ENCODE measurements around the gene TRPV6.

Gene TRPV6

GRCh38 chr7:142859411-142859810 is 26.1 kb downstream of the TRPV6 start:
- TF ChIP-seq, protein P1, sequence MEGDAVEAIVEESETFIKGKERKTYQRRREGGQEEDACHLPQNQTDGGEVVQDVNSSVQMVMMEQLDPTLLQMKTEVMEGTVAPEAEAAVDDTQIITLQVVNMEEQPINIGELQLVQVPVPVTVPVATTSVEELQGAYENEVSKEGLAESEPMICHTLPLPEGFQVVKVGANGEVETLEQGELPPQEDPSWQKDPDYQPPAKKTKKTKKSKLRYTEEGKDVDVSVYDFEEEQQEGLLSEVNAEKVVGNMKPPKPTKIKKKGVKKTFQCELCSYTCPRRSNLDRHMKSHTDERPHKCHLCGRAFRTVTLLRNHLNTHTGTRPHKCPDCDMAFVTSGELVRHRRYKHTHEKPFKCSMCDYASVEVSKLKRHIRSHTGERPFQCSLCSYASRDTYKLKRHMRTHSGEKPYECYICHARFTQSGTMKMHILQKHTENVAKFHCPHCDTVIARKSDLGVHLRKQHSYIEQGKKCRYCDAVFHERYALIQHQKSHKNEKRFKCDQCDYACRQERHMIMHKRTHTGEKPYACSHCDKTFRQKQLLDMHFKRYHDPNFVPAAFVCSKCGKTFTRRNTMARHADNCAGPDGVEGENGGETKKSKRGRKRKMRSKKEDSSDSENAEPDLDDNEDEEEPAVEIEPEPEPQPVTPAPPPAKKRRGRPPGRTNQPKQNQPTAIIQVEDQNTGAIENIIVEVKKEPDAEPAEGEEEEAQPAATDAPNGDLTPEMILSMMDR (IDR thresholded peaks at IDR 0.05): no peak

DNA sequence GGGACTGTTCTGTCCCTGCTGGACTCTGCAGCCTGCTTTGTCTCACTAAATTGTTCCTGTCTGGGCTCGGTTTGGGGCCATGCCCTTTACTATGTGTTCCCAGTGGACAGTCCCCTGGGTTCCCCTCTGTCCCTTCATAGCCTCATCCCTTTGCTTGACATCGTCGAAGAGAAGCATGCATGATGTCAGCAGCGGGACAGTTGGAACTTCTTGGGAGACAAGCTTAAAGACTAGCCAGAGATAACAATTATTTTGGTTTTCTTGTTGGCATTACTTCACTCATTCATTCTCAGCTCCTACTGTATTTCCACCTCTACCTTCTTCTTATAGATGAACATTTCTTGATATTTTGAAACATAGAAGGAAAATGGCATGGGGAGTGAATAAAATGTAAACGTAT is 27.9 kb downstream of the TRPV6 start:
- TF ChIP-seq, protein P1 (IDR thresholded peaks at IDR 0.05): no peak

- TF ChIP-seq, protein P1 (IDR thresholded peaks at IDR 0.05): no peak
Measured at GRCh38 chr7:142856565-142857245, 28.8 kb downstream of the TRPV6 start.

- TF ChIP-seq, protein P1 (IDR thresholded peaks at IDR 0.05): no peak
Measured at GRCh38 chr7:142855756-142856564, 29.6 kb downstream of the TRPV6 start.

DNA sequence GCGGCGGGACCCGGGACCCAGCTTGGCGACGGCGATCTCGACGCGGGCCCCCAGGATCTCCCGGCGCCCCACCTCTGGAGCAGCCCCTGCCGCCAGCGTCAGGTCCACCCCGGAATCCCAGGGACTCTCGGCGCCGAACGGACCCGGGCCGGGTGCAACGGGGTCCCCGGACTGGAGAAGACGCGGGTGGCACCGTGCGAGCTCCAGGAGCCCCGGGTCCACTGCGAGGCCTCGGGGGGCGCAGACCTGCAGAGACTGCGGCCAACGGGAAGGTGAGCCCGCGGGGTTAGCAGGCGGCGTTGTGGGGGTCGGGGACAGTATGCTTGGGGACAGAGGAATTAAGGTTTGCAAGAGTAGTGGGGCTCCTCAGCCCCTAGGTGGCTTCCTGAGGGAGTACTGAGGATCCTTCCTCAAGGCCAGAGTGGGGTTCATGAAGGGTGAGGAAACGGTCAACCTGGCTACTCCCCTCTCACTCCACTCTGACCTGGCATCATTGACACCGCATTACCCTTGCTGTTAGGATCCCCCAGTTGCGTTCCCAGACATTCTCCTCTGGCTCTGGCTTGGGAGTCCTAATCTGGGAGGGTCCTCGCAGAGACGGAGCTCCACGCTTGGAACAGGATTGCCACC is 30.3 kb downstream of the TRPV6 start:
- TF ChIP-seq, protein P1 (IDR thresholded peaks at IDR 0.05): no peak

GRCh38 chr7:142854372-142855113 is 31.0 kb downstream of the TRPV6 start, which contains the start of gene EPHB6:
Gene EPHB6 (plus strand): TSS chr7:142855076. CDS start chr7:142863228, 8,152 bp downstream.
- TF ChIP-seq, protein P1 (IDR thresholded peaks at IDR 0.05): no peak

All from LNCAP (cell line).